Chondrocyte (in vitro differentiated cells): Measurements from ENCODE around the gene SH3TC2. TPM values are rescaled to one million over a fixed set of nuclear protein-coding genes. Genes with fewer than 3 reads are reported as not detected.

Source experiments
- DNase-seq: peaks from one replicate; pipeline ENCODE4 v3.0.0; 2021; ENCODE audit warnings: mixed read lengths, low spot score
- H3K27ac Mint-ChIP-seq: one replicate; pipeline ENCODE4 v1.8.0; 2021; ENCODE audit warnings: mild to moderate bottlenecking, moderate library complexity, mixed read lengths; ENCODE audit not compliant: unreplicated experiment
- H3K27me3 Mint-ChIP-seq: 2 replicates; pipeline ENCODE4 v1.8.0; 2021; ENCODE audit warnings: low read depth, mixed read lengths
- H3K36me3 Mint-ChIP-seq: 2 replicates; pipeline ENCODE4 v1.8.0; 2021; ENCODE audit warnings: low read depth, mixed read lengths
- H3K4me1 Mint-ChIP-seq: 2 replicates; pipeline ENCODE4 v1.8.0; 2021; ENCODE audit warnings: low read depth, mild to moderate bottlenecking, mixed read lengths
- H3K4me3 Mint-ChIP-seq: one replicate; pipeline ENCODE4 v1.8.0; 2021; ENCODE audit warnings: mild to moderate bottlenecking, moderate library complexity, mixed read lengths; ENCODE audit not compliant: unreplicated experiment
- H3K9me3 Mint-ChIP-seq: 2 replicates; pipeline ENCODE4 v1.8.0; 2021; ENCODE audit warnings: low read depth, mixed read lengths
- total RNA-seq: library from RNA; stranded (reverse); gene quantifications from 3 replicates; pipeline ENCODE4 v1.2.1, GENCODE V29; 2021
- TF ChIP-seq, protein P1 (sequence below): fragments of 200-600 bp; sonication (generic); IDR thresholded peaks from 2 replicates; pipeline ENCODE4 v1.5.0; 2021; ENCODE audit warnings: antibody characterized with exemption, mild to moderate bottlenecking, moderate library complexity

The SH3TC2 gene
- total RNA-seq, 1 donor from 2014 or later = 0.80 TPM

DNA sequence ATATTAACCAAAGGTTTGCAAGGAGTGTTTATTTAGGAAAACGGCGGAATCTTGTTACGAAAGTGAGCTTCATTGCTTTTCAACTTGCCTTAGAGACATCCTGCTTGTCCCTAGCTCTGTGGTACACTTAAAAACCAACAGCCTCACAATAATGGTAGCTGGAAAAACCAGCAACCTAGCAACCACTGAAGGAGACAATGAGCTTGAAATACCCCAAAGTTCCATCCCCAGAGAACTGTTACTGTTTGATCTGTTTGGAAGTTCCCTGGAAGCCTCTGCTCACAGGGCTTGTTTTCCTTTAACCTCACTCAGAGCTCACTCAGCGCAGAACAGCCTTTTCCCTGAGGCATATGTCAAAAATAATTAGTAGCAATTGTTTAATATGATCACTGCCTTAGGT lies 43.2 kb downstream of the SH3TC2 start:
- H3K27ac Mint-ChIP-seq = peak overlapping the region; percentile 1
- no peak overlapping the region for H3K4me3 Mint-ChIP-seq
- no peak for DNase-seq
- H3K27me3 Mint-ChIP-seq = no peaks in the 10 kb centered on the region
- H3K36me3 Mint-ChIP-seq = no peaks in the 10 kb centered on the region
- TF ChIP-seq, protein P1, sequence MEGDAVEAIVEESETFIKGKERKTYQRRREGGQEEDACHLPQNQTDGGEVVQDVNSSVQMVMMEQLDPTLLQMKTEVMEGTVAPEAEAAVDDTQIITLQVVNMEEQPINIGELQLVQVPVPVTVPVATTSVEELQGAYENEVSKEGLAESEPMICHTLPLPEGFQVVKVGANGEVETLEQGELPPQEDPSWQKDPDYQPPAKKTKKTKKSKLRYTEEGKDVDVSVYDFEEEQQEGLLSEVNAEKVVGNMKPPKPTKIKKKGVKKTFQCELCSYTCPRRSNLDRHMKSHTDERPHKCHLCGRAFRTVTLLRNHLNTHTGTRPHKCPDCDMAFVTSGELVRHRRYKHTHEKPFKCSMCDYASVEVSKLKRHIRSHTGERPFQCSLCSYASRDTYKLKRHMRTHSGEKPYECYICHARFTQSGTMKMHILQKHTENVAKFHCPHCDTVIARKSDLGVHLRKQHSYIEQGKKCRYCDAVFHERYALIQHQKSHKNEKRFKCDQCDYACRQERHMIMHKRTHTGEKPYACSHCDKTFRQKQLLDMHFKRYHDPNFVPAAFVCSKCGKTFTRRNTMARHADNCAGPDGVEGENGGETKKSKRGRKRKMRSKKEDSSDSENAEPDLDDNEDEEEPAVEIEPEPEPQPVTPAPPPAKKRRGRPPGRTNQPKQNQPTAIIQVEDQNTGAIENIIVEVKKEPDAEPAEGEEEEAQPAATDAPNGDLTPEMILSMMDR = no peak
- H3K4me1 Mint-ChIP-seq = peaks cover 30% of the 10 kb centered on the region
- peaks cover 11% of the 10 kb centered on the region for H3K9me3 Mint-ChIP-seq

GRCh38 chr5:149018909-149019443 lies 43.9 kb downstream of the SH3TC2 start:
- H3K27me3 Mint-ChIP-seq = no peaks in the 10 kb centered on the region
- TF ChIP-seq, protein P1 = no peak
- H3K4me1 Mint-ChIP-seq = peaks cover 30% of the 10 kb centered on the region
- no peaks in the 10 kb centered on the region for H3K36me3 Mint-ChIP-seq
- peaks cover 11% of the 10 kb centered on the region for H3K9me3 Mint-ChIP-seq
- peak overlapping the region; percentile 28 for H3K27ac Mint-ChIP-seq
- DNase-seq = no peak
- H3K4me3 Mint-ChIP-seq = no peak overlapping the region

GRCh38 chr5:149017636-149018035 lies 45.2 kb downstream of the SH3TC2 start:
- Mint-ChIP-seq H3K27me3 (no peaks in the 10 kb centered on the region), H3K9me3 (peaks cover 10% of the 10 kb centered on the region), H3K4me3 (no peak overlapping the region), H3K36me3 (no peaks in the 10 kb centered on the region), H3K4me1 (peaks cover 30% of the 10 kb centered on the region), H3K27ac (no peak overlapping the region)
- no peak for DNase-seq
- TF ChIP-seq, protein P1 = no peak

- Mint-ChIP-seq H3K4me3 (no peak overlapping the region), H3K36me3 (no peaks in the 10 kb centered on the region), H3K9me3 (no peaks in the 10 kb centered on the region), H3K4me1 (peaks cover 30% of the 10 kb centered on the region), H3K27ac (no peak overlapping the region), H3K27me3 (no peaks in the 10 kb centered on the region)
- no peak for DNase-seq
- TF ChIP-seq, protein P1 = no peak
These were observed 47.3 kb downstream of the SH3TC2 start for GRCh38 chr5:149015561-149015960.

DNA sequence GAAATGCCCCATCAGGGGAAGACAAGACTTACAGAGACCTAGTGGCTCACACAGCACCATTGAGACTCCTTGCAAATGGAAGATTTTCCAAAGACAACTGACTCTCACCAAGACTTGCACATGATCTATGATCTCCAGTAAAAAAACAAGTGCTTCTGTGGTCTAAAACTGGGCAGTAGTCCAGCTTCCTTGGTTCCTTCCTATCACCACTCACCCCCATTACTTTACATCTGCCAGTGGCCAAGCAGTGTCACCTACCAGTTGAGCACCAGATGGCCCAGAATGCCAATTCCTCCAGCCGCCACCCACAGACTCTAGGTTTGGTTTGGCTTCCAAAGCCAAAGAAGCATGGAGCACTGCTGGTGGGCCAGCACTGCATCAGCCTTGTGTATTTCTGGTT lies 47.7 kb downstream of the SH3TC2 start:
- Mint-ChIP-seq H3K9me3 (no peaks in the 10 kb centered on the region), H3K4me3 (no peak overlapping the region), H3K36me3 (no peaks in the 10 kb centered on the region), H3K27me3 (no peaks in the 10 kb centered on the region), H3K4me1 (peaks cover 27% of the 10 kb centered on the region), H3K27ac (no peak overlapping the region)
- TF ChIP-seq, protein P1 = no peak
- no peak for DNase-seq
